T-helper 1 cell treated with Interleukin-12 subunit alpha and Interleukin-12 subunit beta and Interleukin-4 antibody, amounts not matched to agents 30 μg/mL and 1 μg/mL, for 36 hours (primary cell): ENCODE results near the gene ZNF554.

Experiments
- H3K27ac Mint-ChIP-seq: one replicate; pipeline ENCODE4 v1.8.0; 2021; ENCODE audit warnings: mild to moderate bottlenecking, mixed read lengths
- H3K27me3 Mint-ChIP-seq: one replicate; pipeline ENCODE4 v1.8.0; 2021; ENCODE audit warnings: low read depth, mixed read lengths
- H3K36me3 Mint-ChIP-seq: one replicate; pipeline ENCODE4 v1.8.0; 2021; ENCODE audit warnings: low read depth, mixed read lengths
- H3K4me1 Mint-ChIP-seq: one replicate; pipeline ENCODE4 v1.8.0; 2021; ENCODE audit warnings: low read depth, mixed read lengths
- H3K4me3 Mint-ChIP-seq: one replicate; pipeline ENCODE4 v1.8.0; 2021; ENCODE audit warnings: mild to moderate bottlenecking, moderate library complexity, mixed read lengths
- H3K9me3 Mint-ChIP-seq: one replicate; pipeline ENCODE4 v1.8.0; 2021; ENCODE audit warnings: mixed read lengths

The ZNF554 gene

GRCh38 chr19:2798158-2798685, 21.4 kb upstream of the ZNF554 start:
- H3K36me3 Mint-ChIP-seq: peaks cover 14% of the 10 kb centered on the region
- no peaks in the 10 kb centered on the region for H3K9me3 Mint-ChIP-seq
- H3K4me1 Mint-ChIP-seq: no peaks in the 10 kb centered on the region
- H3K27me3 Mint-ChIP-seq: no peaks in the 10 kb centered on the region
- no peak overlapping the region for H3K27ac Mint-ChIP-seq
- no peak overlapping the region for H3K4me3 Mint-ChIP-seq

DNA sequence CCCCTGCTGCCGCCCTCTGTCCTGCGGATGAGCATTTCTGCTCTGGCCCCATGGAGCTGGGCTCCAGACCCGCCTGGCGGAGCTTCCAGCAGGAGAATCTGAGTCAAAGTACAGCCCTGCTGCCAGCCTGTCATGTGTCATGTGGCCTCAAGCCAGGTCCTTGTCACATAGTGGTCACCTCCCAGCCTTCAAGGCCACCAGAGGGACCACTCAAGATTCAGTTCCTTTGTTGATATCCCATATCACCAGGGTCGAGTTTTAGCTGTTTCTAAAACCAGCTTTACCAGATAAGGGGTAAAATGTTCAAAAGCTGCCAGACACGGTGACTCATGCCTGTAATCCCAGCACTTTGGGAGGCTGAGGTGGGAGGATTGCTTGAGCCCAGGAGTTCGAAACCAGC, 20.9 kb upstream of the ZNF554 start:
- H3K4me1 Mint-ChIP-seq: no peaks in the 10 kb centered on the region
- H3K4me3 Mint-ChIP-seq: no peak overlapping the region
- no peaks in the 10 kb centered on the region for H3K9me3 Mint-ChIP-seq
- H3K27ac Mint-ChIP-seq: no peak overlapping the region
- H3K27me3 Mint-ChIP-seq: no peaks in the 10 kb centered on the region
- peaks cover 12% of the 10 kb centered on the region for H3K36me3 Mint-ChIP-seq

DNA sequence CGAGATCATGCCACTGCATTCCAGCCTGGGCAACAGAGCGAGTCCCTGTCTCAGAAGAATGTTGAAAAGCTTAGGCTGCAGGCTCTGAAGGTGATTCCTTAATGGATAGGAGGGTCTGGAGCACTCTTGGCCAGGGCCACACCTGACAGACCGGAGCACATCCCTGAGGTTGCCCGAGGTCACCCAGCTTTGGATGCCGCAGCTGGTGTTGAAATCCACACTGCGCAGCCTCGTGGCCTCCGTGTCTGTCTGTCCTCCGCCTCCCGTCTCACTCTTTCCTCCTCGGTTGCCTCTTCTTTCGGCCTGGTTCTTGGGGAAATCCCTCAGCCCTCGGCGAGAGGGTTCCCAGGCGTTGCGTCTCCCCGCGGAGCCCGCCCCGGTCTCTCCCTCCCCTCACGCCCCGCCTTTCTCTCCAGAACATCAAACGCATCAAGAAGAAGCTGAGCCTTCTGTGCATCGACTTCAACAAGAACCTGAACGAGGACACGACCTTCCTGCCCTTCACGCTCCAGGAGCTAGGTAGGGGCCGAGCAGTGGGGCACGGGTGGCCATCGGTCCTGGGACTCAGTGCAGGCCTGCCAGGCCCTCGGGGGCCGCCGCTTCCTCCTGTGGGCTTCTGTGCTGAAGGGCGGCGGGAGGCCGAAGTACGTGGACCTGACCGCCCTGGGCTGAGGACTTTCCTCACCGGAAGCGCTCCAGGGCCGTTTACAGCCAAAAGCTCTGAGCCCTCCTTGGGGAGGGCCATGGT, 20.2 kb upstream of the ZNF554 start:
- no peak overlapping the region for H3K27ac Mint-ChIP-seq
- H3K27me3 Mint-ChIP-seq: no peaks in the 10 kb centered on the region
- H3K4me1 Mint-ChIP-seq: no peaks in the 10 kb centered on the region
- H3K9me3 Mint-ChIP-seq: no peaks in the 10 kb centered on the region
- peaks cover 11% of the 10 kb centered on the region for H3K36me3 Mint-ChIP-seq
- no peak overlapping the region for H3K4me3 Mint-ChIP-seq

- Mint-ChIP-seq H3K4me1 (no peaks in the 10 kb centered on the region), H3K9me3 (no peaks in the 10 kb centered on the region), H3K27me3 (no peaks in the 10 kb centered on the region), H3K27ac (no peak overlapping the region), H3K4me3 (no peak overlapping the region), H3K36me3 (peaks cover 11% of the 10 kb centered on the region)
Observed at GRCh38 chr19:2800506-2800905, 19.2 kb upstream of the ZNF554 start.

- H3K36me3 Mint-ChIP-seq: peaks cover 6% of the 10 kb centered on the region
- H3K9me3 Mint-ChIP-seq: no peaks in the 10 kb centered on the region
- no peaks in the 10 kb centered on the region for H3K4me1 Mint-ChIP-seq
- no peak overlapping the region for H3K27ac Mint-ChIP-seq
- H3K27me3 Mint-ChIP-seq: no peaks in the 10 kb centered on the region
- no peak overlapping the region for H3K4me3 Mint-ChIP-seq
Observed at GRCh38 chr19:2802826-2803225, 16.8 kb upstream of the ZNF554 start.

GRCh38 chr19:2803486-2804155, 16.0 kb upstream of the ZNF554 start:
- H3K27me3 Mint-ChIP-seq: no peaks in the 10 kb centered on the region
- no peak overlapping the region for H3K27ac Mint-ChIP-seq
- H3K36me3 Mint-ChIP-seq: peaks cover 7% of the 10 kb centered on the region
- H3K9me3 Mint-ChIP-seq: no peaks in the 10 kb centered on the region
- no peak overlapping the region for H3K4me3 Mint-ChIP-seq
- no peaks in the 10 kb centered on the region for H3K4me1 Mint-ChIP-seq

- no peaks in the 10 kb centered on the region for H3K9me3 Mint-ChIP-seq
- H3K36me3 Mint-ChIP-seq: peaks cover 13% of the 10 kb centered on the region
- H3K4me3 Mint-ChIP-seq: no peak overlapping the region
- H3K27me3 Mint-ChIP-seq: no peaks in the 10 kb centered on the region
- H3K4me1 Mint-ChIP-seq: no peaks in the 10 kb centered on the region
- no peak overlapping the region for H3K27ac Mint-ChIP-seq
Observed at GRCh38 chr19:2804156-2805004, 15.3 kb upstream of the ZNF554 start.

DNA sequence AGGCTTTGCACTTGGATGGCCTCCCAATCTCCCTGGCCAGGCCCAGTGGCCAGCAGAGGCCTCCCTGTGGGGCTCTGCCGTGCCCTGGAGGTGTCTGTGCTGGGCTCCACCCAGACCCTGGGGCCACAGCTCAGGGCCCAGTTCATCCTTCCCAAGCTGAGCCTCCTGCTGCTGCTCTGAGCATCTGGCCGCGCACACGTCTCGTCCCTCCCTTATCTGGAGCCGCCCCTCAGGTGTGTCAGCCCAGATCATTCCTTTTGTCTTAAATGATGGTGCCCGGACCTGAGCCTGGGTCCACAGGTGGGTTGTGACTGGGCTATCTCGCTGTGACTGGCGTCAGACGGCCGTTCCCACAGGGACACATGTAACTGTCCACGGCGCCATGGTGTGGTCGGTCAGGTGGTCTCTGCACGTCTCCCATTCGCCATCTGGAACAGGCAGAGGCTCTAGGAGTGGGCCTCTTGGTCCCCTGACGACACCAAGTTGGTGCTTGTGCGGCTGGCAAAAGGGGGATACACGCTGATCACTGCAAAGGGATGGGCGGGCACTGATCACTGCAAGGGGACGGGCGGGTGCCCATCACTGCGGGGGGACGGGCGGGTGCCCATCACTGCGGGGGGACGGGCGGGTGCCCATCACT, 14.3 kb upstream of the ZNF554 start:
- no peaks in the 10 kb centered on the region for H3K4me1 Mint-ChIP-seq
- no peak overlapping the region for H3K27ac Mint-ChIP-seq
- no peaks in the 10 kb centered on the region for H3K27me3 Mint-ChIP-seq
- H3K4me3 Mint-ChIP-seq: no peak overlapping the region
- no peaks in the 10 kb centered on the region for H3K9me3 Mint-ChIP-seq
- peaks cover 13% of the 10 kb centered on the region for H3K36me3 Mint-ChIP-seq

DNA sequence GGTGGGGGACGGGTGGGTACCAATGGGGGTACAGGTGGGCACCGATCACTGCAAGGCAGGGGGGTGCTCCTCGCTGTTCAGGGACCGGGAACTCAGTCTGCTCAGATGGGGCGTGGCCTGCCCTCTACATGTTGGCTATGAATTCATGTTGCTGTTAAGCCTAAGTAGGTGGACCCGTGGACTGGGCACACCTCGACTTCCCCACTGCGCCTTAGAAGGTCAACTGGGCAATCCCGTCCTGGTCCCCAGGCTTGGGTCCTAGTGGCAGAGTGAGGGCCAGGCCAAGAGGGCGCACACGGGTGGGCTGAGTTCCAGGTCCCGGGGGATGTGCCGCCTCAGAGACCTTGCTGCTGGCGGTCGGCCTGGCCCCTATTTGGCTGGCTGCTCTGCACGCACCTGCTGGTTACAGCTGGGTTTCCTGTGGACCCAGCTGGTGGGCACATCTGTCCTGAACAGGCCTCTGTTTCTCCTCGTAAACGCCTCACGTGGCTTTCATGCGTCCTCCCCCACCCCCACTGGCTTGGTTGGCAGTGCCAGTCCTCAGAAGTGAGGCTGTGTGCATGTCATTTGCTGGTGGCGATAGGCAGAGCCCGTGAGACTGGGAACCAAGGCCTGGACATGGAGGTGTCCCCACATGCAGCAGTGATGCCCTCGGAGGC, 13.5 kb upstream of the ZNF554 start:
- Mint-ChIP-seq H3K27me3 (no peaks in the 10 kb centered on the region), H3K27ac (no peak overlapping the region), H3K4me3 (no peak overlapping the region), H3K36me3 (peaks cover 11% of the 10 kb centered on the region), H3K9me3 (no peaks in the 10 kb centered on the region), H3K4me1 (no peaks in the 10 kb centered on the region)

DNA sequence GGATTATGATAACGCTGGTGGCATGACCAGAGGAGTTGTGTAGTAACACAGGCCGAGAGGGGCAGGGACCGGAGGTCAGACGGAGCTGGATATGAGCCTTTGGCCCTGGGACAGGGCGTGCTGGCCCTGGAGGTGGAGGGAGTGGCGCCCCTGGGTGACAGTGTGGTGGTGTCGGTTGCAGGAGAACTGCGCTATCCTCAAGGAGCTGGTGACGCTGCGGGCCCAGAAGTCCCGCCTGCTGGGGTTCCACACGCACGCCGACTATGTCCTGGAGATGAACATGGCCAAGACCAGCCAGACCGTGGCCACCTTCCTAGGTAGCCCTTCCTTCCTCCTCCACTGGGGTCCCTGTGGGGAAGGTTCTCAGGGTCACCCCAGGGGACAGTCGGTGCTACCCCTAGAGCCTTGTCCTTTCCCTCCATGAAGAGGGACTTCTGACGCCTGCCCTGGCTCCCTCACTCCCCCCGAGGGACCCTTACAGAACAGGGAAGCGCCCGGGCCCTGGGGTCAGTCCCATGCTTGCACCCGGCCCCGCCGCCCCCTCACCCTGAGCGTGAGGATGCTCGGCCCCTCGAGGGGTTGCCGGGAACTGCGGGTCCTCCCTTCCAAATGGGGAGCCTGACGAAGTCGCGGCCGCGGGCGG, 12.8 kb upstream of the ZNF554 start:
- Mint-ChIP-seq H3K9me3 (no peaks in the 10 kb centered on the region), H3K27ac (no peak overlapping the region), H3K4me1 (no peaks in the 10 kb centered on the region), H3K27me3 (no peaks in the 10 kb centered on the region), H3K4me3 (no peak overlapping the region), H3K36me3 (peaks cover 11% of the 10 kb centered on the region)

DNA sequence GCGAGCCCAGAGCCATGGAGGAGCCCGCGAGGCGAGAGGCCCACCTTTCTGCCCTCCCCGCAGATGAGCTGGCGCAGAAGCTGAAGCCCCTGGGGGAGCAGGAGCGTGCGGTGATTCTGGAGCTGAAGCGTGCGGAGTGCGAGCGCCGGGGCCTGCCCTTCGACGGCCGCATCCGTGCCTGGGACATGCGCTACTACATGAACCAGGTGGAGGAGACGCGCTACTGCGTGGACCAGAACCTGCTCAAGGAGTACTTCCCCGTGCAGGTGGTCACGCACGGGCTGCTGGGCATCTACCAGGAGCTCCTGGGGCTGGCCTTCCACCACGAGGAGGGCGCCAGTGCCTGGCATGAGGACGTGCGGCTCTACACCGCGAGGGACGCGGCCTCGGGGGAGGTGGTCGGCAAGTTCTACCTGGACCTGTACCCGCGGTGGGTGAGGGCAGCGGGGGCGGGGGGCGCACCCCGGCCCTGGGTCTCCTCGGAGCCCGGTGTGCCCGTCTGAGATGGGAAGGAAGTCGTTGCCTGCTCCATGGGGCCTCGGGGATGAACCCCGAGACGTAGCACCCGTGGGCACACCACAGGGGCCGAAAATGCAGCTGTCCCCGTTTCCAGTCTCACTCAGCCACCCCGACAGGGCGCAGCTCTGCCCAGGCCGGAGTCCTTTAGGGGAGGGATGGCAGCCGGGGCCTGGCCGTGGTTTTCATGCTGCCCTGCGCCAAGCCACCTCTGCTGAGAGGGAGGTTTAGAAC, 12.1 kb upstream of the ZNF554 start:
- Mint-ChIP-seq H3K36me3 (peaks cover 11% of the 10 kb centered on the region), H3K4me1 (no peaks in the 10 kb centered on the region), H3K27me3 (no peaks in the 10 kb centered on the region), H3K9me3 (no peaks in the 10 kb centered on the region), H3K27ac (no peak overlapping the region), H3K4me3 (no peak overlapping the region)

- H3K9me3 Mint-ChIP-seq: no peaks in the 10 kb centered on the region
- H3K36me3 Mint-ChIP-seq: peaks cover 11% of the 10 kb centered on the region
- no peak overlapping the region for H3K4me3 Mint-ChIP-seq
- H3K27ac Mint-ChIP-seq: no peak overlapping the region
- no peaks in the 10 kb centered on the region for H3K27me3 Mint-ChIP-seq
- no peaks in the 10 kb centered on the region for H3K4me1 Mint-ChIP-seq
Observed at GRCh38 chr19:2808129-2808941, 11.3 kb upstream of the ZNF554 start.
